Measurements from ENCODE around the gene IQCF2.
"Not testable (repeated sequence)": the region's sequence is repeated elsewhere in the genome, so short reads cannot be mapped to it uniquely, and the experiment has no call there.

The IQCF2 gene

GRCh38 chr3:51860703-51861665 lies at the start of gene IQCF2:
IQCF2 (plus strand) TSS chr3:51861615; CDS start chr3:51861667, 52 bp downstream.
- no peak for DNase-seq

DNA sequence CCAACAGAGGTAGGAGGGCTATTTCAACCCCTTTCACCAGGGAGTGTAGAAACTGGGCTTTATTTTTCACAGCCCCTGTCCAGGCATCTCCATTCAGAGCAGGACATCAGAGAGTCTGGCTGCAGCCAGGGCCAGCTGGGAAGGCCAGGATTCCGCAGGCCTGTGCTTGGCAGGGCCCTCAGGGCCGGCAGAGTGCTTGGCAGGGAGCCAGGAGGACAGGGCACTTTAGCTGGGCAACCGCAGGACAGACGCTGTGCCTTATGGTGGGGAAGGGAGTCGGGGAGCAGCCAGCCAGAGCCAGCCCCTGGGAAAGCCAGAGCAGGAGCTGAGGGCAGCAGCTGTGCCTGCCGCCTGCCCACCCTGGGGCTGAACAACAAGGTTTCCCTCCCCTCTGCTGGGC lies 47.9 kb upstream of the IQCF2 start:
- no peak for DNase-seq

GRCh38 chr3:51814034-51814433 lies 47.4 kb upstream of the IQCF2 start:
- DNase-seq = no peak

- DNase-seq = no peak
These were observed 45.8 kb upstream of the IQCF2 start for GRCh38 chr3:51815614-51816013.

DNA sequence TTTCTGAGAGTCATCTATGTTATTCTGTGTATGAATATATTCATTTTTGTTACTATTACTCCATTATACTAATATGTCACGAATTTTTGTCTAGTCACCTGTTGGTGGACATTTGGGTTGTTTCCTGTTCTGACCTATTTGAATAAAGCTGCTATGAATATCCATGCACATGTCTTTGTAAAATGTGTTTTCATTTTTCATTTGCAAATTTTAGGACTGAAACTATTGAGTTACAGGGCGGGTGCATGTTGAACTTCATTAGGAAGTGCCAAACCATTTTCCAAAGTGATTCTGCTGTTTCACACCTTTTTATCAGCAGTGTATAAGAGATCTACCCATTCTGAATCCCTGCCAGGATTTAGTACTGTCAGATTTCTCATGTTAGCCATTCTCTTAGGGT lies 44.7 kb upstream of the IQCF2 start:
- no peak for DNase-seq

- DNase-seq = no peak
These were observed 44.0 kb upstream of the IQCF2 start for GRCh38 chr3:51817375-51817774.

DNA sequence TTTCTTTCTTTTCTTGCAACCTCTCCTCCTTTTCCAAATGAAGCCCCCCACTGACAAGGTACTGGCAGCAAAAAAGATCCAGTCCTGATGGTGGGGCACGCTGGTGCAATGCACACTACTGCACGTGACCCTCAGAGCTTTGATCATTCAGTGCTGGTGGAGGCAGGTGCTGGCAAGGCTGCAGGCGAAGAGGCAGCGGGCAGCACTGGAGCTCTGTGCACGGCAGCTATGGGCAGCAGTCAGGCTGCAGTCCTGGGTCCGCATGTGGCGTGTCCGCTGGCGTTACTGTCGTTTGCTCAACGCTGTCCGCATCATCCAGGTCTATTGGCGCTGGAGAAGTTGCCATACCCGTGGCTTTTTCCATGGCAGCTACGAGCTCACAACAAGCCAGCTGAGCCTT lies 42.3 kb upstream of the IQCF2 start:
- no peak for DNase-seq

GRCh38 chr3:51819709-51820406 lies 41.6 kb upstream of the IQCF2 start:
- no peak for DNase-seq

GRCh38 chr3:51828297-51828696 lies 33.1 kb upstream of the IQCF2 start:
- no peak for DNase-seq

GRCh38 chr3:51830345-51830744 lies 31.1 kb upstream of the IQCF2 start:
- no peak for DNase-seq

DNA sequence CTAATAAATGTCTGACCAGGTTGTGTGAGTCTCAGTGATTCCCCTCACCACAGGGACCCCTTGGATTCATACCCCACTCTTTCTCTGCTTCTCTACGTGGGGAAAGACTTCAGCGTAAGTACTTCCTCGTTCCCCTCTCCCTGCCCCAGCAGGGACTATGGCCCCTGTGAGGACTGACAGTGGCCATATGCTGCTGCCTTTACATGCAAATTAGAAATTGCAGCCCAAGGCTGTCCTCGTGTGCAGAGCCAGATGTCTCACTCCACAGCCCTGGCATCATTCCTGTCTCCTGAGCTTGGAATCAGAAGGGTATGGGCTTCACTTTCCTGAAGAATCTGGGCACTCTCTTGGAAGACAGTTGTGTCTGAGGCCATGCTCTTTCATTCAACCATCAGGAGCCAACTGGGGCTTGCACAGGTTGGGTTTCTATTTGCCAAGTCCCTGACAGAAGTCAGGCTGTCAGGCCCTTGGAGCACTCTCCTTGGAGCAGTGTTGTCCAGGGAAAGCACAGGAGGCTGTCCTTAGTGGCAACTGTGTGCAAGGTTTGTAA lies 30.5 kb upstream of the IQCF2 start:
- no peak for DNase-seq

DNA sequence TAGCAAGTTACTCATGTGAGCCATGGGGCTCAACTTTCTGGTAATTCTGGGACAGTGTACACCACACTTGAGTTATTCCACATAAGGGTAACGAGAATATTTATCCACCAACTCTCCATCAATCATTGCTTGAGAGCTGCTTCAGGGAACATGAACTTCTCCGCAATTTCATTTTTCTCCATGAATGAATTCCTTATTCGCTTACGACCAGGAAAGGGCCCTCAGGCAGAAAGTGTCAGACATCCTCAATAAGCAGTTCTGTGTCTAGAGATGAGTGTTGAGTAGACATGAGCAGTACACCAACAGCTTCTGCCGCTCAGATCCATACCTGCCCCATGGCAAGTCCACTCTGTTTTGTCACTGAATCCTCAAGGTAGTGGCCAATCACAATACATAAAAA lies 24.8 kb upstream of the IQCF2 start:
- DNase-seq = no peak

DNA sequence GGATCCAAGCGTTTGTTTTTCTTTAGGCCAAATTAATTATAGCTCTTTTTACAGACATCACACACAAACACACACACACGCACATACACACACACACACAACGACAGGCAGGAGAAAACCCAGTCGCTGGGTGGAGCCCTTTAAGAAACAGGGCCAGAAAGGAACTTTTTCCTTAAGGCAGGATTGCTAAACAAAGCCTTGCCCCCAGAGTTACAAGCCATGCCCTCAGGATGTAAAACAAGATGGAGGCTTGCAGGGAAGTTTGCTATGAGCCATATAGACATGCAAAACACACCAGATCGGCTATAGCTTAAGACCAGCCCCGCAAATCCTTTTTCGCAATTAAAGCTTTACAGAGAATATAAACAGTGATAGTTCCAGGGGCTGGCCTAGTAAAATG lies 16.3 kb upstream of the IQCF2 start:
- no peak for DNase-seq

DNA sequence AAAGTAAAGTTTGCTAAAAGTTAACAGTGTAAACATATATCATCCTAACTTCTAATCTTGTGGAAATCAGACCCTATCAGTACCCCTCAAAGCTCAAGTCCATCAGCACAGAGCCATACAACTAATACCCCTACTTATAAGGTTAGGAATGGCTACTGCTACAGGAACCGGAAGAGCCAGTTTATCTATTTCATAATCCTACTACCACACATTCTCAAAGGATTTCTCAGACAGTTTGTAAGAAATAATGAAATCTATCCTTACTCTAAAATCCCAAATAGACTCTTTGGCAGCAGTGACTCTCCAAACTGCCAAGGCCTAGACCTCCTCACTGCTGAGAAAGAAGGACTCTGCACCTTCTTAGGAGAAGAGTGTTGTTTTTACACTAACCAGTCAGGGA lies 6.0 kb upstream of the IQCF2 start:
- not testable (repeated sequence) for DNase-seq

DNA sequence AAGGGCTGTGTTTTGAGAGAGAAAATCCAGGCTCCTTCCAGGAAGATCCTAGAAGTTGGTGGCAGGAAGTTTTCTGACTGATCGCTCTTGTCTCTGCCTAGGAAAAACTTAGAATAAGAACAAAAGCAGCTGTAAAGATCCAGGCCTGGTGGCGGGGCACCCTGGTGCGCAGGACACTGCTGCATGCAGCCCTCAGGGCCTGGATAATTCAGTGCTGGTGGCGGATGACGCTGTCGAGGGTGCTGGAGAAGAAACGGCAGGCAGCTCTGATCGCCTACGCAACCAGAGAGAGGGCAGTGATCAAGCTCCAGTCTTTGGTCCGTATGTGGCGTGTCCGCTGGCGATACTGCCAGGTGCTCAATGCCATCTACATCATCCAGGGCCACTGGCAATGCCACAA lies 1.5 kb downstream of the IQCF2 start:
- DNase-seq = no peak

DNA sequence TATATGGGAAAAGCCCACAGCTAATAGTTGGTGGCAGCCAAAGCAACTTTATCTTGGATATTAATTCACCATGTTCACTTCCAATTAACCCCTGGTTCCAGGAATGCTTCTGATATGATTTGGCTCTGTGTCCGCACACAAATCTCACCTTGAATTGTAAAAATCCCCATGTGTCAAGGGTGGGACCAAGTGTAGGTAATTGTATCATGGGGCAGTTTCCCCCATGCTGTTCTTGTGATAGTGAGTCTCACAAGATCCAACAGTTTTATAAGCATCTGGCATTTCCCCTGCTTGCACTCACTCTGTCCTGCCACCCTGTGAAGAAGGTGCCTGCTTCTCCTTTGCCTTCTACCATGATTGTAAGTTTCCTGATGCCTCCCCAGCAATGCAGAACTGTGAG lies 7.5 kb downstream of the IQCF2 start:
- DNase-seq = not testable (repeated sequence)

DNA sequence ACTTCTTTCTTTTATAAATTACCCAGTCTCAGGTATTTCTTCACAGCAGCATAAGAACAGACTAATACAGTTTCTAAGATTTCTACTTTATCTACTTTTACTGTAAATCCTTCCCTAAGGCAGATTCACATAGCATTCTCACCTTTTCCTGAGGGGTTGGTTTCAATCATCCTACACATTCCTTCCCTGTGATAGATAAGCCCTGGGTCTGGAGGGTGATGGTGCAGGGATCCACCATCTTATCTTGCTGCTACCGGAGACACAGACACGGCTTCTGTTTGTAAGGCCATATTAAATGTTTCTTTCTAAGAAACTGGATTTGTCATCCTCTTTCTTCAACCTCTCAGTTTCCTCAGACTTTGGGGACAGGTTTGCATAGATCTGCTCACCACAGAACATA lies 7.9 kb downstream of the IQCF2 start:
- DNase-seq = no peak

DNA sequence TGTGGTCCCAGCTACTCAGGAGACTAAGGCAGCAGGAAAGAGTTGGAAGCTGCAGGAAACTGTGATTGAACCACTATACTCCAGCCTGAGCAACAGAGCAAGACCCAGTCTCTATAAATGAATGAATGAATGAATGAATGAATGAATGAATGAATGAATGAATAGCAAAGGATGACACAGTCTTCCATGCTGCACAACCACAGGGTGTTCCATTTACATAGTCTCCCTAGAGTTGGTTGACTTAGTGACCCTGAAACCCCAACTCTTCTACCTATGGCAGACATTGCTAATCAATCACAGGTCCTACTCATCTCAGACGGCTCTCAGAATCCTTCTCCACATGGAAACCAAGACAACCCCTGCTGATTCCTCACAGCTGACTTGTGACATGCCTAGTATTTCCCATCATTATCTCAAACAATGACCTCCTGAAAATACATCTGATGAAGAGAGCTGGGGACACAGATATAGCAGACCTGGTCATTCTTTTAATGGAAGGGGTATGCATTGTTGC lies 11.9 kb downstream of the IQCF2 start:
- no peak for DNase-seq

DNA sequence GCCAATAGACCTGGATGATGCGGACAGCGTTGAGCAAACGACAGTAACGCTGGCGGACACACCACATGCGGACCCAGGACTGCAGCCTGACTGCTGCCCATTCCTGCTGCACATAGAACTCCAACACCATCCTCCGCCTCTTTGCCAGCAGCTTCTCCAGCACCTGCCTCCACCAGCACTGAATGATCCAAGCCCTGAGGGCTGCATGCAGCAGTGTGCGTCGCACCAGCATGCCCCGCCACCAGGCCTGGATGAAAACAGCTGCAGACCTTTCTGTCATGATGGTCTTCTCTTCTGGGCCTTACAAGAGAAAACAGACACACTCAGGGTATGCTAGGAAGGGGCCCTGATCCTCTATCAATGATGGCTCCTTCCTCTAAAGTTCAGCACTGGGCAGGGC lies 12.5 kb downstream of the IQCF2 start:
- no peak for DNase-seq

- DNase-seq = no peak
These were observed 13.0 kb downstream of the IQCF2 start for GRCh38 chr3:51874411-51874810.

GRCh38 chr3:51874889-51875288 lies 13.5 kb downstream of the IQCF2 start:
- no peak for DNase-seq

GRCh38 chr3:51875501-51875900 lies 14.1 kb downstream of the IQCF2 start, which contains the start of gene IQCF5:
IQCF5 (minus strand) TSS chr3:51875601; CDS start chr3:51875531, 70 bp downstream.
- no peak for DNase-seq

- no peak for DNase-seq
These were observed 14.8 kb downstream of the IQCF2 start for GRCh38 chr3:51876186-51876585.

DNA sequence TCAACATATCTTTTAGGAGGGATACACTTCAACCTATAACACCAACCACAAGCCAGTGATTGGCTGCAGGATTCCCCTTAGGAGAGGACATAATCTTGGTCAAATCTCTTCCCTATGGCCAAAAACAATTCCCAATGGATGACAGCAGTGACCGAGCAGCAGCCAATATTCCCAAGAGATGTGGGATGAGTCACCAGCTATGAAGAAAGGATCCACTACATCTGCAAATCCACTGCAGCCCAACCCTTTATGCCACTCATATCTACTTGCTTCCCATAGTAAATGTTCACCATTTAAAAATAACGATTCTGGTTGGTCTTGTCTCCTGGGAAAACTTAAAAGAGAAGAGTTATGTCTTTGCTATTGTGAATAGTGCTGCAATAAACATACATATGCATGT lies 18.5 kb downstream of the IQCF2 start:
- no peak for DNase-seq
